ENCODE measurements around the gene GPT2.

GPT2 gene

DNA sequence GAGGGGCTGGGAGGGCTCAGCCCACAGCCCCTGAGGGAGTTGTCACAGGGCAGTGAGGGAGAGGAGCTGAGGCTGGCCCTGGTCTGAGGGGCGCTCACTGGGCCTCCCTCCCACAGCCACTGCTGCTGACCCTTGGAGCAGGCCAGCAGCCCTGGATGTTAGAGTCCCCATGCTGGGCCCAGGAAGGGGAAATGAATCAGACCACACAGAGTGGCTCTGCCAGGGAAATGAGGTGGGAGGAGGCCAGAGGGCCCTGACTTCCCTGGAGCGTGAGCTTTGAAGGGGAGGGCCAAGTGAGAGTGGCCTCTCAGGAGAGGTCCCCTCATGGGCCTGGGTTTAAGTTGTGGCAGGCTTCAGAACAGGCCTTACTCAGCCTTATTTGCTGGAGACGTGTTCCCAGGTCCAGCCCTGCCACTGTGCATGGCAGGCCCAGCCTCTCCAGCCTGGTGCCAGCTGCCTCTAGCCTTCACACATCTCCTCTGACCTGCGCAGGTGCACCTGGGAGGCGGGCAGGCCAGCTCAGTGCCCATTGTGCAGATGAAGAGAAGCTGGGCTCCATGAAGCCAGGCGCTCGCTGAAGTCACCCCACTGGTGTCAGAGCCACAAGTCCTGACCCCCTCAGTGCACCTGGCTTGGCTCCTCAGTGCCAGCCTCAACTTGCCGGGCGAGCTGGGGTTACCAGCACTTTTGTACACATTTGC is 15.4 kb downstream of the GPT2 start:
- FAIRE-seq = no peak

DNA sequence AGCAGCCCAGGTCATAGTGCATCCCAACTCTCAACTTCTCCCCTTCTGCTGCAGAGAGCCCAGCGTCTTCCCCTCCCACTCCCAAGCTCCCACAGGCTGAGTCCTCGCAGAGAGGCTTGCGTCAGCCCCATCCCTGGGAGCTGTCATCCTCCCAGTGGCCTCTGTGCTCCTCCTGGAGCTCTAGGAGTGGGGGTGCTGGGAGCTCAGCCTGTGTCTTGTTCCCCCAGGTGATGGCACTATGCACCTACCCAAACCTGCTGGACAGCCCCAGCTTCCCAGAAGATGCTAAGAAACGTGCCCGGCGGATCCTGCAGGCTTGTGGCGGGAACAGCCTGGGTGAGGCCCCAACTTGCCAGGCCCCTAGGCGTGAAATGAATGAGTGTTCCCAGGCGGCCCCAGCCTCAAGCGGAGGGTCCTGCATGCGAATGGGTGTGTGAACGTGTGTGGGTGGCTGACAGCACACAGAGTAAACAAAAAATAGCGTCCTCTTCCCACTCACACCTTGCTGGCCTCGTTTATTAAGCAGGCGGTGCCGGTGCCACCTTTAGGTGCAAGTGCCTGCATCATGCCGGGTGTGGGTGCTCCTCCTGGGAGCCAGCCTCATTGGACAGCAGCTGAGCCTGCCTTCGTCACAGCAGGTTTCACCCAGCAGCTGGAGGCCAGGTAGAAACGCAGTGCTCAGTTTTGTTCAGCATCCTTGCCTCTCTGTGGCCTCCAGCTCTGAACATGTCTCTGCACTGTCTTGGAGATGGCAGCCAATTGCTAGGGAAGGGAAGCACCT is 16.5 kb downstream of the GPT2 start:
- FAIRE-seq = no peak

GRCh38 chr16:46901709-46902108 is 17.5 kb downstream of the GPT2 start:
- no peak for FAIRE-seq

GRCh38 chr16:46903255-46903905 is 19.2 kb downstream of the GPT2 start:
- no peak for FAIRE-seq

DNA sequence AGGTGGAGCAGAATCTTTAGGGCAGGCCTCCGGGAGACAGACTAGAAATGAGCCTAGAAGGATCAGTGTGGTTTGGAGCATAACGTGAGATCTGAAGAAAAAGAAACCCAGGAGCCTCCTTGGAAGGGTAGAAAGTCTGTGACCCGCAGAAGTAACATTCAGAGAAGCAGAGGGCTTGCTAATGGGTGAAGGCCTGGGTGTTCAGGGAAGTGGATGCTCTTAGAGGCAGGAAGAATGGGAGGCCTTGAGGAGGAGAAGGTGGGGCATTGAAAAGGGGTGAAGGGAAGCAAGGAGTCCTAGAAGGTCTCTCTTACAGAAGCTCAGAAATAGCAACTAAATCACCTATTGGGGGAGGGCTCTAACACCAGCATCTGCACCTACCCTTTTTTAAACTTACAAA is 20.3 kb downstream of the GPT2 start:
- no peak for FAIRE-seq

DNA sequence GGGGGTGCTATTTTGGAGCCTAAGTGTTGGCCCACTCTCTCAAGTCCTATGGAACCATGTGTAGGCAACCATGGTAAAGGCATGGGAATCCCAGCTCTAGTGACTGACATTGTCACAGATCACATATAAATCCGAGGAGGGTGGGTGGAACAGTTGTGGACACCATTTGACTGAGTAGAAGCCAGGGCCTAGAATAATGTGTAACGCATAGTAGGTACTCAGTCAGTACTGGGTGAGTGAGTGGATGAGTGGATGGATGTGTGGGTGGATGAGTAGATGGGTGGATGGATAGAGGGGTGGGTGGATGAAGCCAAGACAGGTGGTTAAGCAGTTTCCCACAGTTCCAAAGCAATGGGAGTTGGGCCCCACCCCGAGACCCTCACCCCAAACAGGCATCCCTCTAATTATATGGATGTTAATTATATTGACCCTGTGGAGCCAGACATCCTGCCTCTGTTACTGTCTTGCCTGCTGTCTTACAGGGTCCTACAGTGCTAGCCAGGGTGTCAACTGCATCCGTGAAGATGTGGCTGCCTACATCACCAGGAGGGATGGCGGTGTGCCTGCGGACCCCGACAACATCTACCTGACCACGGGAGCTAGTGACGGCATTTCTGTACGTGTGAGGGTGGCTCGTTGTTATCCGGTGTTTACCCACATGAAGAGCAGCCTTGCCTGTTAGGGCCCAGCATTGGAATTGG is 22.3 kb downstream of the GPT2 start:
- FAIRE-seq = no peak

DNA sequence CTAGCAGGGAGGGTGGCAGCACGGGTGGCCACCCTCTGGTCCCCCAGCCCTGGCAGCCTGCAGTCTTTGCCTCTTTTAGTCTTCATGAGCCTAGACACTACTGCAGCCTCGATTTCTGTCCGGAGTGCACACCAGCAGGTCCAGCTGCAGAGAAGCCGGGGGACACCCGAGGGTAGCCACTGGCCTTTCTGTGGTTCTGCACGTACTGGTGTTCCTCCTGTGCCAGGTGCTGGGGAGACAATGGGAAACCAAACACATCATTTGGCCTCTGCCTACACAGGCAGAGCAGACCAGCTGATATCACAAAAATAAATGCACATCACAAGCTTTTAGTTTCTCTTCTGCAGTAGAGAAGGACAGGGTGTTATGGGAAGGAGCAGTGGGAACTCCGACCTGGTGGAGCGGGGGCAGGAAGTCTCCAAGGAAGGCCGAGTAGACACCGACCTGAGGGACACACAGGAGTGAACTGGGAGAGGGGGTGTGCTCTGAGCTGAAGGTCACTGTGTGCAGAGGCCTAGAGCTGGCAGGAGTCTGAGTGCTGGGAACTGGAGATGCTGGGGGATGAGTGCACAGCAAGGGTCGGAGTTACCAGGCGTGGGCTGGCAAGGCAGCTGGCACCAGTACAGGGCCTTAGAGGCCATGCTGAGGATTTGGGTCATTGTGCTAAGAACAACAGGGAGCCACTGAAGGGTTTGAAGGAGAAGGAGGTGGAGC is 23.1 kb downstream of the GPT2 start:
- no peak for FAIRE-seq

DNA sequence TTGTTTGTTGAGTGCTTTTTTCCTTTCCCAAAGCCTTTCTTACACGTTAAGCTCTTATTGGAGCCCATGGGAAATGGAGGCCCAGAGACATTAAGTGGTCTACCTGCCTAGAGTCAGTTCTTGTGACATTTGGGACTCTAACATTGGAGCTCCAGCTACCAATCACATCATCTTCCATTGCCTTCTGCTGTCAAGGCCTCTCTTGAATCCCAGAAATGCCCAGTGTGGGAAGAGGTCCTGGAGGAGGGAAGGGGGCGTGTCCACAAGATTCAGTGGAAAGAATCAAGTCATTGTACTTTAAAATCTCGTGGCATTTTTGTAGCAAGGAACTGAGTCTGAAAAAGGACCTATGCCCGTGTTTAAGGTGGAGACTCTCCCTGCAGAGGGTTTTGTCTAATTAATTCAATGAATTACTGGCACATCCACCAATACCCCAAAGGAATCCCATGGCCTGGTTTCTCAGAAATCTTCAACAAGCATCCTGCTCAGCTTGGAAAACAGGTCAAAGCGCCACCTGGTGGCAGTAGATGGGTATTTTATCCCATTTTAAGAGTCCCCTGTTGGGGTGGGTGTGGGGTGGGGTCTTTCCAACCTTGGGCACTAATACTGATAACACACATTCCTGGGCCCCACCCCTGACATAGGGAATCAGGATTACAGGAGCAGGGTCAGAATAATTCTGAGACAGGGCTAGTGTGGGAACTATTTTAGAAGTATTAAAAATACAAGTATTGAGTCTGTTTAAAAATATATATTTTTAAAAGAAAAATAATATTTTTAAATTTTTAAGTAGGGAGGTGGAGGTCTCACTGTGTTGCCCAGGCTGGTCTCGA is 24.6 kb downstream of the GPT2 start:
- FAIRE-seq = no peak

DNA sequence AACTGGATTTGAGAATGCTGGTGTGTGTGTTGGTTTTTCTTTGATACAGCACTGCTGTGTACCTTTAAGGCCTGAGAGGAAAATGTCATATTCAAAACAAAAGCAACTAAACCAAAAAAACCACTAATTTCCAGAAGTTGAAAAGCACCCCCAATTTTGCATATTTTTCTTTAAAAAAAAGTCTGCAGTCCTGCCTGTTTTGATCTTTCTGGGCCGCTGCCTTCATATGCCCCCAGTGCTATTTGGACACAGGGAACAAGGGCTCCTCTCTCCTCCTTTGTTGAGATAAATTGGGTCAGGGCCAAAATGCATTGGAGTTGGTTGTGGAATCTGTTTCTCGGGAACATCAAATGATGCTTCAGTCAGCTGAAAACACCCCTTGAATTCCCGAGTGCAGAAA is 26.9 kb downstream of the GPT2 start:
- FAIRE-seq = no peak

DNA sequence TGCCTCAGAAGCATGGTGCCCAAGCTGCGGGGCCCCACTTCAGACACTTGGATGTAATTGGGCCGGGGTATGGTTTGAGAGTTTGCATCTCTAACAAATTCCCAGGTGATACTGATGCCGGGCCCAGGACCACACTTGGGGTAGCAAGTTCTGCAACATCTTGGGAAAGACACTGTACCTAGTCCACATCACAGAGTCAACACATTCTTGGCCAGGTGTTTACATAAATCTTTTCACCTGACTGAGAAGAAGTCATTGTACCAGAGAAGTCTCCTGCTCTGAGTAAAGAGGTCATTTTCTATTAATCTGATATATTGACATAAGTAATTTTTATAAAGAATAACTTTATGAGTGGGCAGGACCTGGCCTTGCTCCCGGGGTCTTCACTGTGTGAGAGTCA is 27.5 kb downstream of the GPT2 start:
- FAIRE-seq = no peak

- FAIRE-seq = no peak
Measured at GRCh38 chr16:46914556-46915201, 30.5 kb downstream of the GPT2 start.

- FAIRE-seq = no peak
Measured at GRCh38 chr16:46915483-46916025, 31.4 kb downstream of the GPT2 start.

DNA sequence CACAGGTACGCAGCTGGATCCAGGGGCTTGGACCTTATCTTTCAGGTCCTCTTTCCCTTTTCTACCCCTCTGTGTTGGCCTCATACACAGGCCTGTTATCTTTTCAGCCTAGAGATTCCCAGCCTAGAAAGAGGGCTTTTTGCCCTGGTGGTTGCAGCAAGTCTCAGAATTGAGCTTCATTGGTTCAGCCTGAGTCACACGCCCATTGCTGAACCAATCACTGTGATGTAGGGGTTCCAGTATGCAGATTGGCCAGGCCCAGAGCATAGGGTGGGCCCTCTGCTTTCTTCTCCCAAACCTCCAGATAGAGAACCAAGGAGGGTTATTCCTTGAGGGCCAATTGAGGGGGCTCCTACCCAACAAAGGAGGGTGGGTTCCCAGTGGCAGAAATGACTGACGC is 32.8 kb downstream of the GPT2 start:
- no peak for FAIRE-seq

- no peak for FAIRE-seq
Measured at GRCh38 chr16:46918400-46918799, 34.2 kb downstream of the GPT2 start.

- FAIRE-seq = no peak
Measured at GRCh38 chr16:46918905-46919792, 35.0 kb downstream of the GPT2 start.

- no peak for FAIRE-seq
Measured at GRCh38 chr16:46920402-46921068, 36.4 kb downstream of the GPT2 start.

- FAIRE-seq = no peak
Measured at GRCh38 chr16:46922239-46922638, 38.1 kb downstream of the GPT2 start.

DNA sequence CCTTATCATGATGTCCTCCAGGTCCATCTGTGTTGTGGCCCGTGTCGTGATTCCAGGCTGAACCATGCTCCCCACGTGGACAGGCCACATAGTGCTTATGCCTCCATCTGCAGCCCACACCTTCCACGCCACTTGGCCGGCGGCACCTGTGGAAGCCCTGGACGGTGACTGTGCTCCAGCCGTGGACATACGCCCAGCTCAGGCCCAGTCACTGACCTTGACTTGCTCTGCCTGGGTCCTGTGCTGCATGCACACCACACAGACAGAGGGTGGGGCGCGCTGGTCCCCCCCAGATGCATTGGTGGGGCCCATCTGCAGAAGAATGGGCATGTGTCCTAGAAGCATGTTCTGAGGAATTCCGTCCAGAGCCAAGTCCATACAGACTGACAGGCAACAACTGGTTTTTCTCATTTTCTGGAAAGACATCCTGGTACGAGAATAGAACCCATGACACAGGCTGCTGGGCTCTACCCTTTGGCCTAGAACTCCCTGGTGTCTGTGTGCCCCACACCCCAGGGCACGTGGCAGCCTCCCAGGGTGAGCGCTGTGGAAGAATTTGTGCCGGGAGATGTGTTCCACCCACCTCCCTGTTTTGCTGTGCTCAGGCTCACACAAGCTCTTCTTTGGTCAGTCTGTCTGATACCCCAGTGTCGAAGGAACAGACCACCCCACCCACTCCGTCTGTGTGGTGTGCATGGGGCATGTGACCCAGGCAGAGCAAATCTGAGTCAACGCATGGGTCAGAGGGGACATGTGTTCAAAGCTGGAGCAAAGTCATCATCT is 39.5 kb downstream of the GPT2 start:
- FAIRE-seq = no peak

All from TTC549 (cell line).